ENCODE results near the gene CCDC127.

Gene CCDC127

GRCh38 chr5:179401-179800, 38.6 kb downstream of the CCDC127 start:
- Histone ChIP-seq H3K4me3 (ENCODE audit: low read depth in 1 of 2, low read length in 2 of 2) (no peak overlapping the region), H3K79me2 (ENCODE audit: insufficient read depth, low read length) (no peaks in the 10 kb centered on the region), H3K27me3 (ENCODE audit: insufficient read depth, low read length, poor library complexity) (peaks cover 3% of the 10 kb centered on the region), H2AFZ (ENCODE audit: low read depth, low read length) (no peak overlapping the region), H3K27ac (ENCODE audit: low read length) (no peak overlapping the region), H3K36me3 (ENCODE audit: insufficient read depth, low read length) (no peaks in the 10 kb centered on the region), H3K4me1 (ENCODE audit: insufficient read depth, low read length) (no peaks in the 10 kb centered on the region), H3K9me3 (ENCODE audit: insufficient read depth, low read length, severe bottlenecking) (no peaks in the 10 kb centered on the region), H3K9ac (ENCODE audit: low read depth, low read length) (no peak overlapping the region), H3K4me2 (ENCODE audit: insufficient read depth, low read length) (no peak overlapping the region), H4K20me1 (ENCODE audit: insufficient read depth, low read length) (no peaks in the 10 kb centered on the region)
- TF ChIP-seq CTCF (IDR thresholded peaks at IDR 0.05; ENCODE audit: borderline replicate concordance, extremely low read depth, low read length, poor library complexity, severe bottlenecking) (no peak), EZH2 (IDR thresholded peaks at IDR 0.05; ENCODE audit: borderline replicate concordance, low read depth, low read length, severe bottlenecking) (no peak)
- DNase-seq (no peak), ATAC-seq (ENCODE audit: insufficient read depth, low read depth) (no peak)

DNA sequence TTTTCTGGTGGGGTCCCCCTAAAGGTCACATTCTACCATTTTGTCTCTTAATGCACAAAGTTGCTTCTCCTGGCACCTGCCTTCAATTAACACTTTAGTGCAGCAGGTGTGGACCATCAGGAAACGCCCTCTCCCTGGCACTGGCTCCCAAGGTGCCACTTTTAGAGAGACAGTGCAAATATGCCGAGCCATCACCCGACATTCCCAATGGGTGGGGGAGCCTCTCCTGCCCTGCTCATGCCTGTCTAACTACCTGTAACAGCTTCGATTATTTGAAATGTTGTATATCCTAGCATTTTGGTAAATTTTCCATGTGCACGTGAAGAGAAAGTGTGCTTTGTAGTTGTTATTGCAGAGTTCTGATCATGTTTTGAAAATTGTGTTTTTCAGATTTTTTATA, 39.8 kb downstream of the CCDC127 start:
- Histone ChIP-seq H3K4me1 (ENCODE audit: insufficient read depth, low read length) (no peaks in the 10 kb centered on the region), H3K9me3 (ENCODE audit: insufficient read depth, low read length, severe bottlenecking) (no peaks in the 10 kb centered on the region), H4K20me1 (ENCODE audit: insufficient read depth, low read length) (0 out of 2 replicates have a peak, but pooled peaks cover 6% of the 10 kb centered on the region), H3K79me2 (ENCODE audit: insufficient read depth, low read length) (no peaks in the 10 kb centered on the region), H3K4me2 (ENCODE audit: insufficient read depth, low read length) (no peak overlapping the region), H3K9ac (ENCODE audit: low read depth, low read length) (no peak overlapping the region), H3K4me3 (ENCODE audit: low read depth in 1 of 2, low read length in 2 of 2) (no peak overlapping the region), H3K27me3 (ENCODE audit: insufficient read depth, low read length, poor library complexity) (peaks cover 3% of the 10 kb centered on the region), H3K27ac (ENCODE audit: low read length) (no peak overlapping the region), H3K36me3 (ENCODE audit: insufficient read depth, low read length) (no peaks in the 10 kb centered on the region), H2AFZ (ENCODE audit: low read depth, low read length) (no peak overlapping the region)
- TF ChIP-seq EZH2 (IDR thresholded peaks at IDR 0.05; ENCODE audit: borderline replicate concordance, low read depth, low read length, severe bottlenecking) (no peak), CTCF (IDR thresholded peaks at IDR 0.05; ENCODE audit: borderline replicate concordance, extremely low read depth, low read length, poor library complexity, severe bottlenecking) (no peak)
- ATAC-seq (ENCODE audit: insufficient read depth, low read depth) (no peak), DNase-seq (no peak)

DNA sequence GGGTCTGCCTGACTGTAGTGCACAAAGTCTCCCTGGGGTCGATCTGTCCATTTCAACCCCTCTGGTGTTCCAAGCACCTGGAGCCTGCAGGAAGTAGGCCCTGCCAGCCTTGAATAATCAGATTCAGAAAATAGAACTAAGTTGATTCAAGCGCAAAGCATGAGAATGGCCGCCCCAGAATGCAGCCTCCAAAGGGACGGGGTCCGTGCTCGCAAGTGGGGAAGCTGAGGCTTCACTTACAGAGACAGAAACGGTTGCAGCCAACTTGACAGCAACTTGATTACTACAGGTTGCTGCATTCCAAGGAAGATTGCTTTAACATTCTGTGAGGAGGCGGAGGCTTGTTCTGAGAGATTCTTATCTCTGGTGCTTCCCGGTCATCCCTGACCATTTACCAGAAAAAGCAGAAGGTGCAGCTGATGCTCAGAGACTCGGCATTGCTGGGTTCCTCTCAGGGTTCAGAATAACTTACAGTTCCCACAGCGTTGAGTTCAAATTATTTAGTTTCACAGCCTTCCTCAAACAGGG, 41.6 kb downstream of the CCDC127 start:
- H4K20me1 ChIP-seq (ENCODE audit: insufficient read depth, low read length), result 0 out of 2 replicates have a peak, but pooled peaks cover 6% of the 10 kb centered on the region
- H3K27me3 ChIP-seq (ENCODE audit: insufficient read depth, low read length, poor library complexity), result peaks cover 3% of the 10 kb centered on the region

More for the DNA sequence above, 41.6 kb downstream of the CCDC127 start:
- H3K36me3 ChIP-seq (ENCODE audit: insufficient read depth, low read length), result no peaks in the 10 kb centered on the region
- no peak for TF ChIP-seq CTCF (IDR thresholded peaks at IDR 0.05; ENCODE audit: borderline replicate concordance, extremely low read depth, low read length, poor library complexity, severe bottlenecking)
- no peak for TF ChIP-seq EZH2 (IDR thresholded peaks at IDR 0.05; ENCODE audit: borderline replicate concordance, low read depth, low read length, severe bottlenecking)
- H3K9ac ChIP-seq (ENCODE audit: low read depth, low read length), result no peak overlapping the region
- no peaks in the 10 kb centered on the region for H3K4me1 ChIP-seq (ENCODE audit: insufficient read depth, low read length)
- DNase-seq (no peak), ATAC-seq (ENCODE audit: insufficient read depth, low read depth) (no peak)
- no peak overlapping the region for H3K4me3 ChIP-seq (ENCODE audit: low read depth in 1 of 2, low read length in 2 of 2)
- no peak overlapping the region for H3K27ac ChIP-seq (ENCODE audit: low read length)
- no peaks in the 10 kb centered on the region for H3K9me3 ChIP-seq (ENCODE audit: insufficient read depth, low read length, severe bottlenecking)
- H3K79me2 ChIP-seq (ENCODE audit: insufficient read depth, low read length), result no peaks in the 10 kb centered on the region
- H3K4me2 ChIP-seq (ENCODE audit: insufficient read depth, low read length), result no peak overlapping the region
- no peak overlapping the region for H2AFZ ChIP-seq (ENCODE audit: low read depth, low read length)
